Esophagus muscularis mucosa (tissue), 4 donors: ENCODE measurements around the gene RIN2. TPM values are rescaled to one million over a fixed set of nuclear protein-coding genes. Genes with fewer than 3 reads are reported as not detected.
"Not testable (repeated sequence)": the region's sequence is repeated elsewhere in the genome, so short reads cannot be mapped to it uniquely, and the experiment has no call there.

Experiments
- DNase-seq: peaks from one replicate; pipeline ENCODE4 v3.0.0-alpha.2; 2017; ENCODE audit errors: extremely low spot score
- H3K27ac ChIP-seq, 4 donors: fragments of 200-600 bp; sonication (generic); replicated peaks in 1 of 4; 1 replicate in 3 of 4; 2 replicates in 1 of 4; pipeline ENCODE4 v1.5.1; 2016 to 2019; ENCODE audit warnings: mild to moderate bottlenecking in 1 of 4
- H3K27me3 ChIP-seq, 4 donors: fragments of 200-600 bp; sonication (generic); one replicate each; pipeline versions ENCODE4 v1.5.1 to v1.6.0; 2016 to 2019
- H3K36me3 ChIP-seq, 4 donors: fragments of 200-600 bp; sonication (generic); one replicate each; pipeline ENCODE4 v1.5.1; 2016 to 2019
- H3K4me1 ChIP-seq, 4 donors: fragments of 200-600 bp; sonication (generic); one replicate each; pipeline ENCODE4 v1.5.1; 2016 to 2019
- H3K4me3 ChIP-seq, 4 donors: fragments of 200-600 bp; sonication (generic); 1 replicate in 2 of 4; 2 replicates in 2 of 4; pipeline ENCODE4 v1.5.1; 2016 to 2019; ENCODE audit warnings: mild to moderate bottlenecking in 4 of 4, moderate library complexity in 1 of 4
- H3K9me3 ChIP-seq, 4 donors: fragments of 200-600 bp; sonication (generic); 1 replicate in 3 of 4; 2 replicates in 1 of 4; pipeline ENCODE4 v1.5.1; 2016 to 2019
- CTCF ChIP-seq, 3 experiments: fragments of 200-600 bp in 2 of 3; fragments of 450-650 bp in 1 of 3; sonication (generic) in 2 of 3; IDR thresholded peaks; one replicate each; pipeline ENCODE4 v1.5.1; 2017 to 2019; ENCODE audit warnings: antibody characterized with exemption in 3 of 3, mild to moderate bottlenecking in 2 of 3, moderate library complexity in 1 of 3
- EP300 ChIP-seq: sonication (generic); formaldehyde crosslinking; IDR thresholded peaks from one replicate; pipeline ENCODE4 v1.6.1; 2017; ENCODE audit warnings: antibody characterized with exemption
- POLR2A ChIP-seq: fragments of 450-650 bp; IDR thresholded peaks from one replicate; pipeline ENCODE4 v1.6.1; 2017; ENCODE audit warnings: antibody characterized with exemption, moderate library complexity, mild to moderate bottlenecking, low read depth
- POLR2AphosphoS5 ChIP-seq, 2 donors: sonication (generic); formaldehyde crosslinking; IDR thresholded peaks; one replicate each; pipeline ENCODE4 v1.6.1; 2017; ENCODE audit warnings: antibody characterized with exemption in 2 of 2
- WGBS: methylation state at CpG from one replicate; pipeline ENCODE4 v1.1.5; 2018; 5-methylcytosine and 5-hydroxymethylcytosine counted together
- intact Hi-C: fragments of 100-400 bp; cut with DNase I; formaldehyde crosslinking; loops from one replicate; pipeline ENCODE4 v1.15.1; 2023
- total RNA-seq, 4 donors: library from RNA; depleted of rRNA; stranded (reverse); fragments of >200 nt; gene quantifications; one replicate each; pipeline versions ENCODE4 v1.1.0 to v1.2.1, GENCODE V29; 2016

Gene RIN2
- total RNA-seq, 4 donors from 2014 or later: 49.8 to 65.1 (median 53.0) TPM

DNA sequence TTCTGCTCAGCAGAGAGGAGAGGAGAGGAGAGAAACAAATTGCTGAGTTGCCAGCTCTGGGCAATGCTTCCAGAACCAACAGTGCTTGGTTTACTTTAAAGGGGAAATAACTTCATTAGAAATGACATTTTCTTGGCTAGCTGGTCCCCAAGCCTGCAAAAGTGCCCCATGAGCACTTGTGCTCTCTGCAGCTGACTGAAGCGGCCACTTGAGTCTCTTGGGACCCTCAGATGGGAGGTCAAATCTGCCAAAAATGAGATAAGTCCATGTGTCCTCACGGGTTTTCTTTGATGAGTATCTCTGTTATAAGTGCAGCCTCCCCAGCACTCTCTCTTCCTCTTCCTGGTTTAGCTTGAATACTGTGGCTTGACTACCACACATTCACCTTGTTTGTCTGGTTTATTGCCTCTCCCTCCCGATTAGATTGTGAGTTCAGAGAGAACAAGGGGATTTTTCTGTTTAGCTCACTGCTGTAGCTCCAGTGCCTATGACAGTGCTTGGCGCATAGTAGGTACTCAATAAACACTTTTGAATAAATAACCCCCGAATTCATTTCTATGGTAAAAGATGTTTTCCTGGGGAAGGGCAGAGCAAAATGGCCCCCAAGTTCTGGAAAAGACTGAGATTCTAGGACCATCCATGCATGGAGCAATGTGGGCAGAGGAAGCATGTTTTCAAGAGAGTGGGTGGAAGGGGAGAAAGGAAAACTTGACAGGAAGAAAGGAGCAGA lies 7.0 kb upstream of the RIN2 start:
- intact Hi-C loops: no loop called here
- no peaks in the 10 kb centered on the region for H3K9me3 ChIP-seq
- H3K4me3 ChIP-seq: no peak overlapping the region
- peaks cover 6 to 17% (median 15%) of the 10 kb centered on the region in 4 donors for H3K4me1 ChIP-seq
- H3K27ac ChIP-seq: no peak overlapping the region
- H3K27me3 ChIP-seq: no peaks in the 10 kb centered on the region
- no peak for TF ChIP-seq POLR2A
- DNase-seq: no peak
- 65% methylated on average over 5 of the region's 5 CpGs for WGBS
- no peaks in the 10 kb centered on the region for H3K36me3 ChIP-seq

DNA sequence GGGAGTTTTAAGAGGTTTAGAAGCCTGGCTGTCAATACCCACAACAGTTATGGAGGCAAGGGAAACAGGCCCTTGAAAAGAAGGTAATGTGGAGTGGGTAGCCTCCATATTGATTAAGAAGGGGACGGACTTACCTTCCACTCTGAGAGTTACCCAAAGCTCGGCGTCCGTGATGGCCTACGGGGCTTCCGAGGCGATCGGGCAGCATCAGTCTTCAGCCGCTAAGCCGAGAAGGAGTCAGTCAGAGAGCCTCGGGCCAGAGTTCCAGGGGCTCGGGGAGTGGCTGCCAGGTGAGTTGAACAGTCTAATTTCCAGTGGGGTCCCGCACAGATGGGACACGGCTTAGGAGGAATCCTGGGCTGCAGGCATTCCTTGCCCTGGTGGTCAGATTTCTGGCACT lies 3.9 kb upstream of the RIN2 start:
- WGBS: 93% methylated on average over 12 of the region's 14 CpGs
- H3K27me3 ChIP-seq, H3K4me3 ChIP-seq, DNase-seq, H3K27ac ChIP-seq, H3K36me3 ChIP-seq, intact Hi-C loops, H3K9me3 ChIP-seq: not testable (repeated sequence)
- peaks cover 14 to 38% (median 32%) of the 10 kb centered on the region in 4 donors for H3K4me1 ChIP-seq

DNA sequence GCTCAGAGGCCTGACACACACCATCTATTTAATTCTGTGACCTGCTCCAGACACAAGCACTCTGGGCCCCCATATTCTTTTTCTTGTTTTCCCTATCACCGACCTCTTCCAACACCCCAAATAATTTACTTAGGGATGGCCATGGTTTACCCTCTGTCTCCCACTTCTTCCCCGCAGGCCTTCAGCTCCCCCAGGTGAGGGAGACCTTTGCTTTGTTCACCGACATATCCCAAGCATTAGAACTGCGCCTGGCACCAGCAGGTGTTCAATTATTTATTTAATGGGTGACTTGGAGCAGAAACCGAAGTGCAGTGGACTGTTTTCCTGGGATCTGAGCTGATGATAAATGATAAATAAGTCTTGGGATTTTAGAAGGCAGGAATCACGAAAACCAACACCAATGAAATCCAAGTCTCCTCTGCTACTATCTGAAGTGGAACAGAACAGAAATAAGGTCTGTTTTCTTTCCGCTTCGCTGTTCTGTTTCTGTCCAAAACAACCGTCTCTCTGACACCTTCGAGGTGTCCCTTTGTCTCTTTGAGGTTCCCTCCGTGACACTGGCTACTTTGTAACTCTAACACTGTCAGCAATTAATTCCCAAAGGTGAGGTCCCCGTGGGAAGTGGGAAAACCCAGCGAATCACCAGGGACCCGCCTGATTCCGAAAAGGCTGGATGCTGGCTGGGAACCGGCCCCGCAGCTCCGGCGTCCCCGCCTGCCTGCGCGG lies 1.1 kb upstream of the RIN2 start:
- intact Hi-C loops: loop anchor here (5.0 kb wide), 1 partner anchor 65 kb away; no protein-coding TSS in a partner anchor
- WGBS: 37% methylated on average over 13 of the region's 22 CpGs

DNA sequence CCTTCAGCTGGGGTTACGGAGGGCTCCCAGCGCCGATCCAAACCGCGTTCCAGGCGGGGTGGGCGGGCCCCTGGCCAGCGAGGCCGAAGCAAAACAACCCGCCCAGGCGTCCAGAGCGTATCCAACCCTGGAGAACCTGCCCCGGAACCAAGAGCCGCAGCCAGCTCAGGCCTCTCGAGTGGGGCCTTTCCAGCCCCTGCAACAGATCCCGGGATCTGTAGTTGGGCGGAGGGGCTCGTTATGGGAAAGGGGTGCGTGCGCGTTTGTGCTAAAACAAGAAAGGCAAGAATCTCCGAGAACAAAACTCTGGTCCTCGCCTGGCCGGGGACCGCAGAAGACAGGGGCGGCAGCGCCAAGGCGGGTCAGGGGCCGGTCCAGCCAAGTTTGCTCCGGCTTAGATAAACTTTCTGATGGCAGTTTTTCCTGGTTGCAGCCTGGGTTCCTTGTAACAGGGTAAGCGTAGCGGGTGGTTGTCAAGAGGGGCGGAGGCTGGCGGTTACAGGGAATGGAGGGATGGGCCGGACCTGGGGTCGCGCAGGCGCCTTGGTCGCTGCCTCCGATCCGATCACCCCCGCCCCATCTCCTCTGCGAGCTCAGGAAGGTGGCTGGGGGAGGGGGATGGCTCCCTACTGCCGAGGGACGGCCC lies 448 bp upstream of the RIN2 start:
- H3K27ac ChIP-seq: peak overlapping the region; percentile 87 to 92 (median 90)
- H3K4me1 ChIP-seq: peaks cover 40 to 51% (median 47%) of the 10 kb centered on the region in 4 donors
- no peaks in the 10 kb centered on the region for H3K9me3 ChIP-seq
- no peaks in the 10 kb centered on the region for H3K27me3 ChIP-seq
- peaks cover 0 to 2% (median 0%) of the 10 kb centered on the region in 4 donors for H3K36me3 ChIP-seq
- peak; percentile 95 for DNase-seq
- intact Hi-C loops: loop anchor here (5.0 kb wide), 1 partner anchor 65 kb away; no protein-coding TSS in a partner anchor
- H3K4me3 ChIP-seq: peak overlapping the region; percentile 81 to 93 (median 90)
- 0% methylated on average over 31 of the region's 45 CpGs for WGBS
- TF ChIP-seq CTCF (IDR thresholded peaks at IDR 0.05): no peak
- peak; percentile 11 for TF ChIP-seq POLR2A
- peak; percentile 42 to 76 for TF ChIP-seq POLR2AphosphoS5 (IDR thresholded peaks at IDR 0.05)

More for the DNA sequence above, 1.1 kb upstream of the RIN2 start:
- DNase-seq: no peak
- no peaks in the 10 kb centered on the region for H3K9me3 ChIP-seq
- H3K4me3 ChIP-seq: peak overlapping the region; percentile 81 to 93 (median 90)
- no peaks in the 10 kb centered on the region for H3K27me3 ChIP-seq
- TF ChIP-seq POLR2AphosphoS5 (IDR thresholded peaks at IDR 0.05) (no peak), POLR2A (no peak), CTCF (IDR thresholded peaks at IDR 0.05) (no peak), EP300 (no peak)
- H3K4me1 ChIP-seq: peaks cover 36 to 48% (median 44%) of the 10 kb centered on the region in 4 donors
- H3K36me3 ChIP-seq: no peaks in the 10 kb centered on the region
- peak overlapping the region; percentile 87 to 92 (median 90) for H3K27ac ChIP-seq

- peak; percentile 1 for TF ChIP-seq POLR2A
- no peak for TF ChIP-seq EP300
- TF ChIP-seq POLR2AphosphoS5 (IDR thresholded peaks at IDR 0.05): peak in 1 of 2 donors; percentile 24
- TF ChIP-seq CTCF (IDR thresholded peaks at IDR 0.05): no peak
- Histone ChIP-seq H3K36me3 (peaks cover 0 to 5% (median 0%) of the 10 kb centered on the region in 4 donors), H3K27me3 (no peaks in the 10 kb centered on the region), H3K27ac (peak overlapping the region; percentile 87 to 92 (median 90)), H3K9me3 (no peaks in the 10 kb centered on the region), H3K4me1 (peaks cover 40 to 51% (median 47%) of the 10 kb centered on the region in 4 donors), H3K4me3 (peak overlapping the region; percentile 81 to 93 (median 90))
- intact Hi-C loops: loop anchor here (5.0 kb wide), 1 partner anchor 66 kb away; no protein-coding TSS in a partner anchor
- WGBS: 54% methylated on average over 7 of the region's 54 CpGs
- DNase-seq: peak; percentile 93
Measured at GRCh38 chr20:19758501-19759331, 658 bp downstream of the RIN2 start.
